ENCODE measurements around the gene UMODL1. TPM values are rescaled to one million over a fixed set of nuclear protein-coding genes. Genes with fewer than 3 reads are reported as not detected.

Gene UMODL1
- total and polyA plus RNA-seq, 10 of the 15 experiments (the other 5 are each of a cell fraction or from before 2014, with no cell fraction given) = 0.01 to 0.11 (median 0.03) TPM; not detected in 5

- TF ChIP-seq ZNF687 (IDR thresholded peaks at IDR 0.05) (no peak), FOS (IDR thresholded peaks at IDR 0.05; ENCODE audit: borderline replicate concordance, extremely low read depth, insufficient read length) (no peak), ZSCAN29 (IDR thresholded peaks at IDR 0.05) (no peak), IRF4 (IDR thresholded peaks at IDR 0.05; ENCODE audit: low read depth, low read length) (no peak), RUNX3 (IDR thresholded peaks at IDR 0.05; ENCODE audit: low read length) (no peak), SMAD1 (IDR thresholded peaks at IDR 0.05; ENCODE audit: low read depth, partially characterized antibody) (no peak), ZBTB11 (CRISPR knock-in tag; IDR thresholded peaks at IDR 0.05) (no peak)
- TF ChIP-seq, protein P1, sequence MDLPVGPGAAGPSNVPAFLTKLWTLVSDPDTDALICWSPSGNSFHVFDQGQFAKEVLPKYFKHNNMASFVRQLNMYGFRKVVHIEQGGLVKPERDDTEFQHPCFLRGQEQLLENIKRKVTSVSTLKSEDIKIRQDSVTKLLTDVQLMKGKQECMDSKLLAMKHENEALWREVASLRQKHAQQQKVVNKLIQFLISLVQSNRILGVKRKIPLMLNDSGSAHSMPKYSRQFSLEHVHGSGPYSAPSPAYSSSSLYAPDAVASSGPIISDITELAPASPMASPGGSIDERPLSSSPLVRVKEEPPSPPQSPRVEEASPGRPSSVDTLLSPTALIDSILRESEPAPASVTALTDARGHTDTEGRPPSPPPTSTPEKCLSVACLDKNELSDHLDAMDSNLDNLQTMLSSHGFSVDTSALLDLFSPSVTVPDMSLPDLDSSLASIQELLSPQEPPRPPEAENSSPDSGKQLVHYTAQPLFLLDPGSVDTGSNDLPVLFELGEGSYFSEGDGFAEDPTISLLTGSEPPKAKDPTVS (IDR thresholded peaks at IDR 0.05; ENCODE audit: low read depth, low read length) = no peak
- TF ChIP-seq, protein P2, sequence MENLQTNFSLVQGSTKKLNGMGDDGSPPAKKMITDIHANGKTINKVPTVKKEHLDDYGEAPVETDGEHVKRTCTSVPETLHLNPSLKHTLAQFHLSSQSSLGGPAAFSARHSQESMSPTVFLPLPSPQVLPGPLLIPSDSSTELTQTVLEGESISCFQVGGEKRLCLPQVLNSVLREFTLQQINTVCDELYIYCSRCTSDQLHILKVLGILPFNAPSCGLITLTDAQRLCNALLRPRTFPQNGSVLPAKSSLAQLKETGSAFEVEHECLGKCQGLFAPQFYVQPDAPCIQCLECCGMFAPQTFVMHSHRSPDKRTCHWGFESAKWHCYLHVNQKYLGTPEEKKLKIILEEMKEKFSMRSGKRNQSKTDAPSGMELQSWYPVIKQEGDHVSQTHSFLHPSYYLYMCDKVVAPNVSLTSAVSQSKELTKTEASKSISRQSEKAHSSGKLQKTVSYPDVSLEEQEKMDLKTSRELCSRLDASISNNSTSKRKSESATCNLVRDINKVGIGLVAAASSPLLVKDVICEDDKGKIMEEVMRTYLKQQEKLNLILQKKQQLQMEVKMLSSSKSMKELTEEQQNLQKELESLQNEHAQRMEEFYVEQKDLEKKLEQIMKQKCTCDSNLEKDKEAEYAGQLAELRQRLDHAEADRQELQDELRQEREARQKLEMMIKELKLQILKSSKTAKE (IDR thresholded peaks at IDR 0.05; ENCODE audit: low read depth, poor library complexity, severe bottlenecking) = no peak
Observed at GRCh38 chr21:42101246-42101645, 30.1 kb downstream of the UMODL1 start (continued).

All from GM12878 (cell line).